ENCODE results near the gene ALMS1.

DNA sequence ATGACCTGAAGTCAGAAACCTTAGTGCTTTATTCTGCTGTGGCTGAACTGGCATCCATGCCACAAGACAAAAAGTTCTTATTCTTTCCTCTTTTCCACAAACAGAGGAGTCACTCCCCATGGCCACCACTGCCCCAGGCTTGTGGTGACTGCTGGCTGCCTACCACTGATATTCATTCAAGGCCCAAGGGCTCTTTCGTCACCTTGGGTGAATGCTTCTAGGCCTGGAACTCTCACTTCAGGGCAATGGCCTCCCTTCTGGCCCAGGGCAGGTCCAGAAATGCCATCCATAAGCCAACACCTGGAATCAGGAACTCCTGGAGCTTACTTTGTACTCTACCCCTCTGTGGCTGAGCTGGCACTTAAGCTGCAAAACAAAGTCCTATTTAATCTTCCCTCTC is 146.7 kb downstream of the ALMS1 start:
- TF ChIP-seq POLR2AphosphoS5 (IDR thresholded peaks at IDR 0.05) (no peak), POLR2A (IDR thresholded peaks at IDR 0.05) (no peak)
